K562 (cell line): Measurements from ENCODE around the gene ENSA. TPM values are rescaled to one million over a fixed set of nuclear protein-coding genes. Genes with fewer than 3 reads are reported as not detected.
A peak's percentile ranks its signal among the peaks of the same experiment; 100 is the strongest.

Source experiments
- ASH1L ChIP-seq: fragments of 450-650 bp; IDR thresholded peaks from 2 replicates; pipeline ENCODE4 v1.6.1; 2018; ENCODE audit warnings: borderline replicate concordance, mild to moderate bottlenecking, low read depth; ENCODE audit not compliant: partially characterized antibody
- GTF2E2 ChIP-seq: fragments of 200-800 bp; sonication (Bioruptor generic); IDR thresholded peaks from 2 replicates; pipeline ENCODE4 v1.6.1; 2016; ENCODE audit warnings: missing genetic modification characterization, missing compliant biosample characterization
- HMGN3 ChIP-seq: IDR thresholded peaks from 2 replicates; pipeline ENCODE4 v1.6.1; 2011; ENCODE audit warnings: borderline replicate concordance, low read depth, mild to moderate bottlenecking, mixed read lengths, low read length; ENCODE audit not compliant: insufficient read length; ENCODE audit errors: extremely low read depth
- MCM7 ChIP-seq, 2 experiments: fragments of 450-650 bp; IDR thresholded peaks; 2 replicates each; pipeline ENCODE4 v1.6.1; 2016 to 2018
- NFIX ChIP-seq: fragments of 250-450 bp; sonication (Bioruptor Pico); IDR thresholded peaks from 2 replicates; pipeline ENCODE4 v1.4.0; 2020; ENCODE audit warnings: low read depth, mild to moderate bottlenecking, moderate library complexity
- NFYB ChIP-seq: IDR thresholded peaks from 2 replicates; pipeline ENCODE4 v1.6.1; 2011; ENCODE audit warnings: mild to moderate bottlenecking, moderate library complexity; ENCODE audit not compliant: insufficient read length; ENCODE audit errors: extremely low read depth
- RUNX1 ChIP-seq: sonication (generic); IDR thresholded peaks from 2 replicates; pipeline ENCODE4 v1.6.1; 2016; ENCODE audit warnings: antibody characterized with exemption, low read depth
- SIN3A ChIP-seq, 2 experiments: fragments of 150-350 bp in 1 of 2; IDR thresholded peaks; 2 replicates each; pipeline ENCODE4 v1.6.1; 2011 to 2016; ENCODE audit warnings: borderline replicate concordance in 2 of 2, low read depth in 2 of 2, low read length in 2 of 2, mild to moderate bottlenecking in 2 of 2, moderate library complexity in 2 of 2; ENCODE audit not compliant: control insufficient read depth in 1 of 2
- SPI1 ChIP-seq: IDR thresholded peaks from 2 replicates; pipeline ENCODE4 v1.6.1; 2011; ENCODE audit warnings: low read depth, low read length, control low read depth, borderline replicate concordance
- STAT5A ChIP-seq: IDR thresholded peaks from 2 replicates; pipeline ENCODE4 v1.6.1; 2012; ENCODE audit warnings: low read length, inconsistent platforms, borderline replicate concordance
- ZNF174 ChIP-seq: fragments of 250-450 bp; sonication (Bioruptor Pico); IDR thresholded peaks from 2 replicates; pipeline ENCODE4 v1.4.0; 2020; ENCODE audit warnings: mild to moderate bottlenecking
- polyA plus RNA-seq, 8 experiments: library from polyadenylated mRNA; depleted of rRNA in 4 of 8; stranded (reverse) in 5 of 8; unstranded in 3 of 8; fragments of >200 nt; fragmentation: Nextera tagmentation in 2 of 8; fragmentation: Illumina TruSeq in 1 of 8; extraction: Ambion mirVana in 2 of 8; extraction: Trizol in 1 of 8; gene quantifications; 2 replicates each; pipeline versions ENCODE4 v1.2.1 to v1.2.3, GENCODE V29; 2011 to 2014; ENCODE audit warnings: inconsistent platforms in 1 of 8, missing spikeins in 1 of 8
- total RNA-seq, 7 experiments: library from RNA; depleted of rRNA in 6 of 7; stranded (reverse); fragments of >200 nt in 6 of 7; fragmentation: Illumina TruSeq in 2 of 7; extraction: Trizol in 2 of 7; gene quantifications; 2 replicates each; pipeline versions ENCODE4 v1.2.1 to v1.2.3, GENCODE V29; 2011 to 2021; ENCODE audit warnings: low replicate concordance in 1 of 7
- TF ChIP-seq, protein P1 (sequence below): IDR thresholded peaks from 3 replicates; pipeline ENCODE4 v1.6.1; 2011; ENCODE audit warnings: borderline replicate concordance, mild to moderate bottlenecking, moderate library complexity; ENCODE audit not compliant: insufficient read length; ENCODE audit errors: extremely low read depth
- TF ChIP-seq, protein P2 (sequence below): fragments of 250-450 bp; sonication (Bioruptor Pico); IDR thresholded peaks from 2 replicates; pipeline ENCODE4 v1.6.1; 2021; ENCODE audit warnings: mild to moderate bottlenecking
- TF ChIP-seq, protein P3 (sequence below), 2 experiments: IDR thresholded peaks; 2 replicates each; pipeline ENCODE4 v1.6.1; 2012; ENCODE audit warnings: improper control_type of control experiment in 2 of 2, low read depth in 2 of 2, low read length in 2 of 2, borderline replicate concordance in 1 of 2
- TF ChIP-seq, protein P4 (sequence below): fragments of 250-450 bp; sonication (Bioruptor Pico); IDR thresholded peaks from 2 replicates; pipeline ENCODE4 v1.4.0; 2020; ENCODE audit warnings: mild to moderate bottlenecking, moderate library complexity
- TF ChIP-seq, protein P5 (sequence below): fragments of 250-450 bp; sonication (Bioruptor Pico); IDR thresholded peaks from 2 replicates; pipeline ENCODE4 v1.8.0; 2022; ENCODE audit warnings: inconsistent platforms

Gene ENSA
- total and polyA plus RNA-seq, 9 of the 15 experiments (the other 6 are each of a cell fraction or from before 2014, with no cell fraction given) = 68.1 to 605 (median 188) TPM

DNA sequence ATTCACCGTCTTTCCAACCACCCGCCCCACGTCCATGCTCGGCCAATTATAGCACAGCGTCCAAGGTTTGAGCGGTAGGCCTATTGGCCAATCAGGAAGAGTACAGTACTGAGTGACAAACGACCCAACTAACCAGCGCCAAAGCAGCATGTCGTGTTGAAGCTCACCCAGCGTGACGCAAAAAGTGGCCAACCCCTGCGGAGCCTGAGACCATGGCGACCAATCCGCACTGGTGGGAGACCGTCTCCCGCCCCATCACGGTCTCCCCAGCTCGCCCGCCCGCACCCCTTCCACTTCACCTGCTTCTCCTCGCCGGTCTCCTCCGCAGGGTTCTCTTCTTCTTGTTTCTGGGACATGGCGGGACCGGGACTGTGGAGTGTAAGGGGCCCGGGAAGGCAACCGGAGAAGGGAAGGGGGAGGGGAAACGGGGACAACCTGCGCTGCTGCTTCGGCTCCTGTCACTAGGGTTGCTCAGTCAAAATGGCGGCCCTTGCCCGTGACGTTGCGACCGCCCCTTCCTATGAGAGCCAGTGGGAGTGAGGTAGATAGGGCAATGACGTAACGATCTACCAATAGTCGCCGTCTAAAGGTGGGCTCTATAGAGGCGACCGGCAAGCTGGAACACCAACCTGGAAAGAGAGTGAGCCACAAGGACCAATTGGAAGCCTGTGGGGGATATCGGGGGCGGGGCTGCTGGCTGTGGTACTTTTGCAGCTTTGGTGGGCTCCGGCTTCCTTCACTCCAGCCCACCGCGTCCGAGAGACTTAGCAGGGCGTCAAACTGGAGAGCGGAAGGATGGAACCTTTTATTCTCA is at the start of gene ENSA (continued):
- TF ChIP-seq, protein P1, sequence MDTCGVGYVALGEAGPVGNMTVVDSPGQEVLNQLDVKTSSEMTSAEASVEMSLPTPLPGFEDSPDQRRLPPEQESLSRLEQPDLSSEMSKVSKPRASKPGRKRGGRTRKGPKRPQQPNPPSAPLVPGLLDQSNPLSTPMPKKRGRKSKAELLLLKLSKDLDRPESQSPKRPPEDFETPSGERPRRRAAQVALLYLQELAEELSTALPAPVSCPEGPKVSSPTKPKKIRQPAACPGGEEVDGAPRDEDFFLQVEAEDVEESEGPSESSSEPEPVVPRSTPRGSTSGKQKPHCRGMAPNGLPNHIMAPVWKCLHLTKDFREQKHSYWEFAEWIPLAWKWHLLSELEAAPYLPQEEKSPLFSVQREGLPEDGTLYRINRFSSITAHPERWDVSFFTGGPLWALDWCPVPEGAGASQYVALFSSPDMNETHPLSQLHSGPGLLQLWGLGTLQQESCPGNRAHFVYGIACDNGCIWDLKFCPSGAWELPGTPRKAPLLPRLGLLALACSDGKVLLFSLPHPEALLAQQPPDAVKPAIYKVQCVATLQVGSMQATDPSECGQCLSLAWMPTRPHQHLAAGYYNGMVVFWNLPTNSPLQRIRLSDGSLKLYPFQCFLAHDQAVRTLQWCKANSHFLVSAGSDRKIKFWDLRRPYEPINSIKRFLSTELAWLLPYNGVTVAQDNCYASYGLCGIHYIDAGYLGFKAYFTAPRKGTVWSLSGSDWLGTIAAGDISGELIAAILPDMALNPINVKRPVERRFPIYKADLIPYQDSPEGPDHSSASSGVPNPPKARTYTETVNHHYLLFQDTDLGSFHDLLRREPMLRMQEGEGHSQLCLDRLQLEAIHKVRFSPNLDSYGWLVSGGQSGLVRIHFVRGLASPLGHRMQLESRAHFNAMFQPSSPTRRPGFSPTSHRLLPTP = no peak
- TF ChIP-seq NFIX (CRISPR knock-in tag) (no peak), MCM7 (IDR thresholded peaks at IDR 0.05) (no peak), NFYB (peak; percentile 97), RUNX1 (no peak), ASH1L (peak; percentile 97), SPI1 (no peak), STAT5A (no peak), SIN3A (IDR thresholded peaks at IDR 0.05; ENCODE audit: borderline replicate concordance in 2 of 2, control insufficient read depth in 1 of 2, low read depth in 2 of 2, low read length in 2 of 2) (peak; percentile 38 to 81; a peak in 2 of 4 replicates), HMGN3 (no peak), GTF2E2 (tag) (peak; percentile 96), ZNF174 (CRISPR knock-in tag) (no peak)
- TF ChIP-seq, protein P2, sequence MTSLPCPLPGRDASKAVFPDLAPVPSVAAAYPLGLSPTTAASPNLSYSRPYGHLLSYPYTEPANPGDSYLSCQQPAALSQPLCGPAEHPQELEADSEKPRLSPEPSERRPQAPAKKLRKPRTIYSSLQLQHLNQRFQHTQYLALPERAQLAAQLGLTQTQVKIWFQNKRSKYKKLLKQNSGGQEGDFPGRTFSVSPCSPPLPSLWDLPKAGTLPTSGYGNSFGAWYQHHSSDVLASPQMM = no peak
- TF ChIP-seq, protein P3, sequence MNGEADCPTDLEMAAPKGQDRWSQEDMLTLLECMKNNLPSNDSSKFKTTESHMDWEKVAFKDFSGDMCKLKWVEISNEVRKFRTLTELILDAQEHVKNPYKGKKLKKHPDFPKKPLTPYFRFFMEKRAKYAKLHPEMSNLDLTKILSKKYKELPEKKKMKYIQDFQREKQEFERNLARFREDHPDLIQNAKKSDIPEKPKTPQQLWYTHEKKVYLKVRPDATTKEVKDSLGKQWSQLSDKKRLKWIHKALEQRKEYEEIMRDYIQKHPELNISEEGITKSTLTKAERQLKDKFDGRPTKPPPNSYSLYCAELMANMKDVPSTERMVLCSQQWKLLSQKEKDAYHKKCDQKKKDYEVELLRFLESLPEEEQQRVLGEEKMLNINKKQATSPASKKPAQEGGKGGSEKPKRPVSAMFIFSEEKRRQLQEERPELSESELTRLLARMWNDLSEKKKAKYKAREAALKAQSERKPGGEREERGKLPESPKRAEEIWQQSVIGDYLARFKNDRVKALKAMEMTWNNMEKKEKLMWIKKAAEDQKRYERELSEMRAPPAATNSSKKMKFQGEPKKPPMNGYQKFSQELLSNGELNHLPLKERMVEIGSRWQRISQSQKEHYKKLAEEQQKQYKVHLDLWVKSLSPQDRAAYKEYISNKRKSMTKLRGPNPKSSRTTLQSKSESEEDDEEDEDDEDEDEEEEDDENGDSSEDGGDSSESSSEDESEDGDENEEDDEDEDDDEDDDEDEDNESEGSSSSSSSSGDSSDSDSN (IDR thresholded peaks at IDR 0.05; ENCODE audit: borderline replicate concordance in 1 of 2, low read depth in 2 of 2, low read length in 2 of 2) = no peak; a peak in 1 of 4 replicates
- TF ChIP-seq, protein P4, sequence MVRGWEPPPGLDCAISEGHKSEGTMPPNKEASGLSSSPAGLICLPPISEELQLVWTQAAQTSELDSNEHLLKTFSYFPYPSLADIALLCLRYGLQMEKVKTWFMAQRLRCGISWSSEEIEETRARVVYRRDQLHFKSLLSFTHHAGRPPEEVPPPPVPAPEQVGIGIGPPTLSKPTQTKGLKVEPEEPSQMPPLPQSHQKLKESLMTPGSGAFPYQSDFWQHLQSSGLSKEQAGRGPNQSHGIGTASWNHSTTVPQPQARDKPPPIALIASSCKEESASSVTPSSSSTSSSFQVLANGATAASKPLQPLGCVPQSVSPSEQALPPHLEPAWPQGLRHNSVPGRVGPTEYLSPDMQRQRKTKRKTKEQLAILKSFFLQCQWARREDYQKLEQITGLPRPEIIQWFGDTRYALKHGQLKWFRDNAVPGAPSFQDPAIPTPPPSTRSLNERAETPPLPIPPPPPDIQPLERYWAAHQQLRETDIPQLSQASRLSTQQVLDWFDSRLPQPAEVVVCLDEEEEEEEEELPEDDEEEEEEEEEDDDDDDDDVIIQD (CRISPR knock-in tag) = peak; percentile 25; the same call in 1 of the 2 replicates
- TF ChIP-seq, protein P5, sequence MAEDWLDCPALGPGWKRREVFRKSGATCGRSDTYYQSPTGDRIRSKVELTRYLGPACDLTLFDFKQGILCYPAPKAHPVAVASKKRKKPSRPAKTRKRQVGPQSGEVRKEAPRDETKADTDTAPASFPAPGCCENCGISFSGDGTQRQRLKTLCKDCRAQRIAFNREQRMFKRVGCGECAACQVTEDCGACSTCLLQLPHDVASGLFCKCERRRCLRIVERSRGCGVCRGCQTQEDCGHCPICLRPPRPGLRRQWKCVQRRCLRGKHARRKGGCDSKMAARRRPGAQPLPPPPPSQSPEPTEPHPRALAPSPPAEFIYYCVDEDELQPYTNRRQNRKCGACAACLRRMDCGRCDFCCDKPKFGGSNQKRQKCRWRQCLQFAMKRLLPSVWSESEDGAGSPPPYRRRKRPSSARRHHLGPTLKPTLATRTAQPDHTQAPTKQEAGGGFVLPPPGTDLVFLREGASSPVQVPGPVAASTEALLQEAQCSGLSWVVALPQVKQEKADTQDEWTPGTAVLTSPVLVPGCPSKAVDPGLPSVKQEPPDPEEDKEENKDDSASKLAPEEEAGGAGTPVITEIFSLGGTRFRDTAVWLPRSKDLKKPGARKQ (CRISPR knock-in tag) = no peak
